ENCODE data around the gene CHD5. TPM values are rescaled to one million over a fixed set of nuclear protein-coding genes. Genes with fewer than 3 reads are reported as not detected.

The CHD5 gene
- polyA plus RNA-seq, 3 donors = 0.07 TPM; not detected in 2

- no peak overlapping the region for H3K4me3 ChIP-seq (replicated peaks in 1 of 3; ENCODE audit: low read depth in 2 of 3, low read length in 3 of 3)
- no peak for DNase-seq
- Mint-ChIP-seq H3K4me3 (no peak overlapping the region), H3K27ac (peak overlapping the region in 1 of 7 donors; percentile 32), H3K36me3 (peaks cover 37 to 42% of the 10 kb centered on the region in 2 donors), H3K27me3 (ENCODE audit: low read depth in 3 of 3) (peaks cover 23 to 37% (median 25%) of the 10 kb centered on the region in 3 donors), H3K4me1 (peaks cover 21% of the 10 kb centered on the region), H3K9me3 (peaks cover 0 to 12% (median 5%) of the 10 kb centered on the region in 7 donors)
- peaks cover 34 to 37% of the 10 kb centered on the region in 2 donors for H3K36me3 ChIP-seq (replicated peaks in 1 of 2; ENCODE audit: control insufficient read depth in 1 of 2, insufficient read depth in 2 of 2, low read length in 2 of 2)
- H3K9me3 ChIP-seq (replicated peaks in 1 of 2; ENCODE audit: control insufficient read depth in 1 of 2, insufficient read depth in 1 of 2, low read length in 2 of 2) = peaks cover 0 to 7% of the 10 kb centered on the region in 2 donors
- peaks cover 0 to 3% of the 10 kb centered on the region in 2 donors for H3K4me1 ChIP-seq (ENCODE audit: control insufficient read depth in 1 of 2, insufficient read depth in 2 of 2, low read length in 2 of 2)
- H2AFZ ChIP-seq (ENCODE audit: insufficient read depth, low read depth, low read length, poor library complexity, severe bottlenecking) = no peak overlapping the region
- peaks cover 11 to 28% of the 10 kb centered on the region in 2 donors for H3K27me3 ChIP-seq (ENCODE audit: control insufficient read depth in 2 of 2, insufficient read depth in 2 of 2, low read length in 2 of 2)
- intact Hi-C loops (cut with micrococcal nuclease) = no loop called here
- peak overlapping the region; percentile 27 for H3K9ac ChIP-seq (ENCODE audit: insufficient read depth, low read length, poor library complexity, severe bottlenecking)
- H3K4me2 ChIP-seq (replicated peaks; ENCODE audit: extremely low read depth, low read length, poor library complexity, severe bottlenecking) = no peak overlapping the region
- no peak overlapping the region for H3K27ac ChIP-seq (ENCODE audit: low read depth in 1 of 2, low read length in 2 of 2)
- TF ChIP-seq CTCF (IDR thresholded peaks at IDR 0.05) = no peak
- H4K20me1 ChIP-seq (ENCODE audit: insufficient read depth, low read length) = peaks cover 52% of the 10 kb centered on the region
- peaks cover 15% of the 10 kb centered on the region for H3K79me2 ChIP-seq (ENCODE audit: insufficient read depth, low read length)
- 100% methylated on average over 1 of the region's 13 CpGs for WGBS (ENCODE audit: insufficient coverage)
Measured at GRCh38 chr1:6184083-6184783, 4.1 kb upstream of the CHD5 start.

DNA sequence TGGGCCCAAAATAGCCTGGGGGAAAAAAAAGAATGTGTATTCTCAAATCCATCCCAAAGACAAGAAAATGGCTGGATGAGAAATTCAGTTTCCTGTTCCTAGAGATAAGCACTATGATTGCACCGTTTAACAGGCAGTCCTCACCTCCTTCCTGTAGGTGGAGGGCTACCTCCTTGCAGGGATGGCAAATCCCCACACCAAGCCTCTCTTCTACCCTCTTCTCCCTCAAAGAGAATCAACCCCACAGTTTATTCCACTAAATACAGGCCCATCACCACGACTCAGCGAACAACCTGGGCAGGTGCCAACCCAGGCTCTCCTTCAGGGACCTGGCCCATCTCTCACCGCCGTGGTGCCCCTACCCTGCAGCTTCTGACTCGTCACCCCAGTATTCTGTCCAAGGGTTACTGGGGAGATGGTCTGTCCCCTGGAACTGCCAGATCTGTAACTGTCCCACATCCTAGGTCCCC lies 3.4 kb upstream of the CHD5 start:
- peak; percentile 3 for TF ChIP-seq CTCF (IDR thresholded peaks at IDR 0.05)
- Histone ChIP-seq H3K9me3 (replicated peaks in 1 of 2; ENCODE audit: control insufficient read depth in 1 of 2, insufficient read depth in 1 of 2, low read length in 2 of 2) (peaks cover 0 to 7% of the 10 kb centered on the region in 2 donors), H3K27me3 (ENCODE audit: control insufficient read depth in 2 of 2, insufficient read depth in 2 of 2, low read length in 2 of 2) (peaks cover 15 to 35% of the 10 kb centered on the region in 2 donors), H3K36me3 (replicated peaks in 1 of 2; ENCODE audit: control insufficient read depth in 1 of 2, insufficient read depth in 2 of 2, low read length in 2 of 2) (peaks cover 27 to 30% of the 10 kb centered on the region in 2 donors), H3K4me2 (replicated peaks; ENCODE audit: extremely low read depth, low read length, poor library complexity, severe bottlenecking) (no peak overlapping the region), H3K79me2 (ENCODE audit: insufficient read depth, low read length) (peaks cover 9% of the 10 kb centered on the region), H4K20me1 (ENCODE audit: insufficient read depth, low read length) (peaks cover 45% of the 10 kb centered on the region), H3K4me3 (replicated peaks in 1 of 3; ENCODE audit: low read depth in 2 of 3, low read length in 3 of 3) (no peak overlapping the region), H3K27ac (ENCODE audit: low read depth in 1 of 2, low read length in 2 of 2) (no peak overlapping the region), H3K9ac (ENCODE audit: insufficient read depth, low read length, poor library complexity, severe bottlenecking) (no peak overlapping the region), H2AFZ (ENCODE audit: insufficient read depth, low read depth, low read length, poor library complexity, severe bottlenecking) (no peak overlapping the region), H3K4me1 (ENCODE audit: control insufficient read depth in 1 of 2, insufficient read depth in 2 of 2, low read length in 2 of 2) (peaks cover 0 to 3% of the 10 kb centered on the region in 2 donors)
- peaks cover 0 to 12% (median 5%) of the 10 kb centered on the region in 7 donors for H3K9me3 Mint-ChIP-seq
- DNase-seq = no peak
- intact Hi-C loops (cut with micrococcal nuclease) = no loop called here
- peaks cover 30 to 44% (median 30%) of the 10 kb centered on the region in 3 donors for H3K27me3 Mint-ChIP-seq (ENCODE audit: low read depth in 3 of 3)
- no peak overlapping the region for H3K27ac Mint-ChIP-seq
- peaks cover 22% of the 10 kb centered on the region for H3K4me1 Mint-ChIP-seq
- H3K4me3 Mint-ChIP-seq = no peak overlapping the region
- H3K36me3 Mint-ChIP-seq = peaks cover 32 to 36% of the 10 kb centered on the region in 2 donors
- WGBS (ENCODE audit: insufficient coverage) = 37% methylated on average over 3 of the region's 6 CpGs

All from CD14-positive monocyte (primary cell).